Measurements from ENCODE around the gene CACNB4.

- TF ChIP-seq CTCF (conservative IDR thresholded peaks at IDR 0.05; ENCODE audit: low read length) (no peak), EZH2phosphoT487 (IDR thresholded peaks at IDR 0.05; ENCODE audit: borderline replicate concordance) (no peak)
Measured at GRCh38 chr2:152042636-152043615, 55.9 kb downstream of the CACNB4 start.

Data from Loucy (cell line).